Glutamatergic neuron (in vitro differentiated cells): ENCODE results near the gene CXCR4. TPM values are rescaled to one million over a fixed set of nuclear protein-coding genes. Genes with fewer than 3 reads are reported as not detected.

ENCODE experiments used
- DNase-seq: peaks from one replicate; pipeline ENCODE4 v3.0.0; 2022
- H3K27ac Mint-ChIP-seq: one replicate; pipeline ENCODE4 v1.8.0; 2020; ENCODE audit warnings: mild to moderate bottlenecking, mixed read lengths, inconsistent platforms; ENCODE audit not compliant: unreplicated experiment
- H3K27me3 Mint-ChIP-seq: one replicate; pipeline ENCODE4 v1.8.0; 2020; ENCODE audit warnings: mild to moderate bottlenecking, moderate library complexity, mixed read lengths, inconsistent platforms; ENCODE audit not compliant: unreplicated experiment
- H3K36me3 Mint-ChIP-seq: one replicate; pipeline ENCODE4 v1.8.0; 2020; ENCODE audit warnings: mild to moderate bottlenecking, mixed read lengths, inconsistent platforms; ENCODE audit not compliant: unreplicated experiment
- H3K4me1 Mint-ChIP-seq: one replicate; pipeline ENCODE4 v1.8.0; 2020; ENCODE audit warnings: mild to moderate bottlenecking, low read depth, mixed read lengths, inconsistent platforms; ENCODE audit not compliant: unreplicated experiment
- H3K4me3 Mint-ChIP-seq: one replicate; pipeline ENCODE4 v1.8.0; 2020; ENCODE audit warnings: mild to moderate bottlenecking, mixed read lengths, inconsistent platforms; ENCODE audit not compliant: unreplicated experiment
- H3K9me3 Mint-ChIP-seq: one replicate; pipeline ENCODE4 v1.8.0; 2020; ENCODE audit warnings: mild to moderate bottlenecking, moderate library complexity, mixed read lengths, inconsistent platforms; ENCODE audit not compliant: unreplicated experiment
- CTCF ChIP-seq: fragments of 200-600 bp; sonication (generic); IDR thresholded peaks from one replicate; pipeline ENCODE4 v1.5.0; 2021; ENCODE audit not compliant: partially characterized antibody, unreplicated experiment
- total RNA-seq: library from RNA; stranded (reverse); fragmentation: NEBNext Ultra II Directional; extraction: Animal tissue kit (Norgen Biotek cat#: 25700); gene quantifications from one replicate; pipeline ENCODE4 v1.2.1, GENCODE V29; 2021; ENCODE audit not compliant: unreplicated experiment

Gene CXCR4
- total RNA-seq, 1 donor from 2014 or later, result 215 TPM

GRCh38 chr2:136143603-136144451 lies 25.9 kb upstream of the CXCR4 start:
- H3K36me3 Mint-ChIP-seq, result no peaks in the 10 kb centered on the region
- H3K4me3 Mint-ChIP-seq, result peak overlapping the region; percentile 66
- H3K9me3 Mint-ChIP-seq, result peaks cover 2% of the 10 kb centered on the region
- DNase-seq, result peak; percentile 32
- peaks cover 2% of the 10 kb centered on the region for H3K27me3 Mint-ChIP-seq
- H3K27ac Mint-ChIP-seq, result peak overlapping the region; percentile 65
- peaks cover 40% of the 10 kb centered on the region for H3K4me1 Mint-ChIP-seq
- TF ChIP-seq CTCF, result no peak

GRCh38 chr2:136141510-136142149 lies 23.7 kb upstream of the CXCR4 start:
- peak overlapping the region; percentile 75 for H3K27ac Mint-ChIP-seq
- H3K27me3 Mint-ChIP-seq, result no peaks in the 10 kb centered on the region
- peaks cover 2% of the 10 kb centered on the region for H3K9me3 Mint-ChIP-seq
- peaks cover 40% of the 10 kb centered on the region for H3K4me1 Mint-ChIP-seq
- no peak for TF ChIP-seq CTCF
- H3K36me3 Mint-ChIP-seq, result no peaks in the 10 kb centered on the region
- DNase-seq, result peak; percentile 38
- H3K4me3 Mint-ChIP-seq, result peak overlapping the region; percentile 53

- DNase-seq, result no peak
- Mint-ChIP-seq H3K36me3 (no peaks in the 10 kb centered on the region), H3K4me3 (no peak overlapping the region), H3K9me3 (no peaks in the 10 kb centered on the region), H3K27ac (no peak overlapping the region), H3K27me3 (peaks cover 3% of the 10 kb centered on the region), H3K4me1 (peaks cover 36% of the 10 kb centered on the region)
- TF ChIP-seq CTCF, result no peak
Observed at GRCh38 chr2:136139631-136140030, 21.7 kb upstream of the CXCR4 start.

GRCh38 chr2:136137982-136138381 lies 20.0 kb upstream of the CXCR4 start:
- no peak overlapping the region for H3K4me3 Mint-ChIP-seq
- H3K27me3 Mint-ChIP-seq, result peaks cover 4% of the 10 kb centered on the region
- H3K9me3 Mint-ChIP-seq, result peaks cover 3% of the 10 kb centered on the region
- no peak overlapping the region for H3K27ac Mint-ChIP-seq
- TF ChIP-seq CTCF, result no peak
- peaks cover 22% of the 10 kb centered on the region for H3K4me1 Mint-ChIP-seq
- DNase-seq, result no peak
- no peaks in the 10 kb centered on the region for H3K36me3 Mint-ChIP-seq

GRCh38 chr2:136136931-136137330 lies 19.0 kb upstream of the CXCR4 start:
- Mint-ChIP-seq H3K9me3 (peaks cover 3% of the 10 kb centered on the region), H3K36me3 (no peaks in the 10 kb centered on the region), H3K27ac (no peak overlapping the region), H3K4me1 (peaks cover 12% of the 10 kb centered on the region), H3K27me3 (peaks cover 4% of the 10 kb centered on the region), H3K4me3 (no peak overlapping the region)
- TF ChIP-seq CTCF, result no peak
- DNase-seq, result no peak
